ENCODE results near the gene FGFR3.

Gene FGFR3

GRCh38 chr4:1756893-1757779 is 36.0 kb upstream of the FGFR3 start:
- no peak for DNase-seq (ENCODE audit: low spot score)

GRCh38 chr4:1757836-1758235 is 35.3 kb upstream of the FGFR3 start:
- DNase-seq (ENCODE audit: low spot score), result no peak

GRCh38 chr4:1758306-1759121 is 34.6 kb upstream of the FGFR3 start:
- no peak for DNase-seq (ENCODE audit: low spot score)

GRCh38 chr4:1759170-1759817 is 33.8 kb upstream of the FGFR3 start:
- no peak for DNase-seq (ENCODE audit: low spot score)

- no peak for DNase-seq (ENCODE audit: low spot score)
Measured at GRCh38 chr4:1759818-1760223, 33.3 kb upstream of the FGFR3 start.

GRCh38 chr4:1760521-1761071 is 32.5 kb upstream of the FGFR3 start:
- no peak for DNase-seq (ENCODE audit: low spot score)

- DNase-seq (ENCODE audit: low spot score), result no peak
Measured at GRCh38 chr4:1761130-1761689, 31.9 kb upstream of the FGFR3 start.

GRCh38 chr4:1762264-1763010 is 30.7 kb upstream of the FGFR3 start:
- DNase-seq (ENCODE audit: low spot score), result no peak

- DNase-seq (ENCODE audit: low spot score), result no peak
Measured at GRCh38 chr4:1763070-1763549, 30.0 kb upstream of the FGFR3 start.

- DNase-seq (ENCODE audit: low spot score), result no peak
Measured at GRCh38 chr4:1763550-1764080, 29.5 kb upstream of the FGFR3 start.

GRCh38 chr4:1764670-1765069 is 28.4 kb upstream of the FGFR3 start:
- no peak for DNase-seq (ENCODE audit: low spot score)

- DNase-seq (ENCODE audit: low spot score), result no peak
Measured at GRCh38 chr4:1765409-1766072, 27.6 kb upstream of the FGFR3 start.

- DNase-seq (ENCODE audit: low spot score), result no peak
Measured at GRCh38 chr4:1766106-1767060, 26.7 kb upstream of the FGFR3 start.

- no peak for DNase-seq (ENCODE audit: low spot score)
Measured at GRCh38 chr4:1767061-1767769, 25.9 kb upstream of the FGFR3 start.

GRCh38 chr4:1767770-1768366 is 25.2 kb upstream of the FGFR3 start:
- peak; percentile 53 for DNase-seq (ENCODE audit: low spot score)

- DNase-seq (ENCODE audit: low spot score), result no peak
Measured at GRCh38 chr4:1768367-1769034, 24.6 kb upstream of the FGFR3 start.

GRCh38 chr4:1769692-1770091 is 23.4 kb upstream of the FGFR3 start:
- DNase-seq (ENCODE audit: low spot score), result no peak

All from RKO (cell line).